ENCODE results near the gene CLIC3.

CLIC3 gene

GRCh38 chr9:136964171-136964689 is 32.1 kb downstream of the CLIC3 start:
- no peak for ATAC-seq

GRCh38 chr9:136963751-136964150 is 32.6 kb downstream of the CLIC3 start:
- ATAC-seq = no peak

- ATAC-seq = no peak
Observed at GRCh38 chr9:136963341-136963740, 33.0 kb downstream of the CLIC3 start.

GRCh38 chr9:136962701-136963248 is 33.6 kb downstream of the CLIC3 start:
- ATAC-seq = no peak

- ATAC-seq = no peak
Observed at GRCh38 chr9:136962163-136962562, 34.2 kb downstream of the CLIC3 start.

GRCh38 chr9:136961279-136962065 is 34.9 kb downstream of the CLIC3 start:
- ATAC-seq = no peak

- no peak for ATAC-seq
Observed at GRCh38 chr9:136960938-136961275, 35.5 kb downstream of the CLIC3 start.

- ATAC-seq = no peak
Observed at GRCh38 chr9:136960212-136960937, 36.0 kb downstream of the CLIC3 start.

- ATAC-seq = peak in 1 of 2 donors; percentile 18
Observed at GRCh38 chr9:136958898-136959850, 37.2 kb downstream of the CLIC3 start.

GRCh38 chr9:136958473-136958872 is 37.9 kb downstream of the CLIC3 start:
- ATAC-seq = no peak

GRCh38 chr9:136957901-136958300 is 38.5 kb downstream of the CLIC3 start:
- ATAC-seq = no peak

- no peak for ATAC-seq
Observed at GRCh38 chr9:136957461-136957860, 38.9 kb downstream of the CLIC3 start.

GRCh38 chr9:136956604-136957003 is 39.8 kb downstream of the CLIC3 start:
- no peak for ATAC-seq

GRCh38 chr9:136955943-136956335 is 40.4 kb downstream of the CLIC3 start:
- no peak for ATAC-seq

- no peak for ATAC-seq
Observed at GRCh38 chr9:136955202-136955942, 41.0 kb downstream of the CLIC3 start.

- no peak for ATAC-seq
Observed at GRCh38 chr9:136954270-136955083, 41.9 kb downstream of the CLIC3 start.

- ATAC-seq = no peak
Observed at GRCh38 chr9:136953771-136954269, 42.5 kb downstream of the CLIC3 start.

- no peak for ATAC-seq
Observed at GRCh38 chr9:136952876-136953770, 43.2 kb downstream of the CLIC3 start.

- no peak for ATAC-seq
Observed at GRCh38 chr9:136952321-136952850, 44.0 kb downstream of the CLIC3 start.
